RWPE2 (cell line): ENCODE measurements around the gene RPTOR.

Experiments
- ATAC-seq: fragments of 200-7000 bp; cut with Tn5 transposase; 3 replicates; pipeline ENCODE4 v1.9.1; 2021; ENCODE audit warnings: low read depth
- DNase-seq: peaks from one replicate; pipeline ENCODE4 v3.0.0-alpha.2; 2020; ENCODE audit warnings: low spot score
- H3K27ac ChIP-seq: fragments of 450-650 bp; 2 replicates; pipeline ENCODE4 v1.5.1; 2017; ENCODE audit warnings: mild to moderate bottlenecking; ENCODE audit not compliant: poor library complexity, severe bottlenecking
- H3K27me3 ChIP-seq: fragments of 250-450 bp; sonication (Bioruptor Pico); 2 replicates; pipeline ENCODE4 v1.5.1; 2021; ENCODE audit warnings: mild to moderate bottlenecking, moderate library complexity; ENCODE audit not compliant: insufficient read depth, poor library complexity, severe bottlenecking
- H3K36me3 ChIP-seq: fragments of 250-450 bp; sonication (Bioruptor Pico); 2 replicates; pipeline ENCODE4 v1.5.1; 2020; ENCODE audit warnings: low read depth, mild to moderate bottlenecking, moderate library complexity
- H3K4me1 ChIP-seq: fragments of 250-450 bp; sonication (Bioruptor Pico); 2 replicates; pipeline ENCODE4 v1.5.1; 2021; ENCODE audit warnings: mild to moderate bottlenecking, moderate library complexity; ENCODE audit not compliant: insufficient read depth, poor library complexity, severe bottlenecking
- H3K4me3 ChIP-seq: fragments of 250-450 bp; sonication (Bioruptor Pico); 2 replicates; pipeline ENCODE4 v1.5.1; 2021; ENCODE audit warnings: mild to moderate bottlenecking, moderate library complexity; ENCODE audit not compliant: severe bottlenecking
- H3K9me3 ChIP-seq: fragments of 250-450 bp; sonication (Bioruptor Pico); 2 replicates; pipeline ENCODE4 v1.5.1; 2021; ENCODE audit warnings: mild to moderate bottlenecking, moderate library complexity; ENCODE audit not compliant: severe bottlenecking
- CTCF ChIP-seq: fragments of 450-650 bp; IDR thresholded peaks from one replicate; pipeline ENCODE4 v1.5.1; 2017; ENCODE audit warnings: mild to moderate bottlenecking, moderate library complexity; ENCODE audit not compliant: poor library complexity, severe bottlenecking

Gene RPTOR

GRCh38 chr17:80912476-80912875 lies 367.8 kb downstream of the RPTOR start:
- no peak for TF ChIP-seq CTCF
- no peaks in the 10 kb centered on the region for H3K4me1 ChIP-seq
- no peak overlapping the region for H3K27ac ChIP-seq
- DNase-seq (peak; percentile 47), ATAC-seq (no peak)
- no peaks in the 10 kb centered on the region for H3K27me3 ChIP-seq
- H3K9me3 ChIP-seq: no peaks in the 10 kb centered on the region
- H3K4me3 ChIP-seq: no peak overlapping the region
- H3K36me3 ChIP-seq: peaks cover 39% of the 10 kb centered on the region

GRCh38 chr17:80913928-80914821 lies 369.5 kb downstream of the RPTOR start:
- no peaks in the 10 kb centered on the region for H3K4me1 ChIP-seq
- TF ChIP-seq CTCF: no peak
- no peak overlapping the region for H3K27ac ChIP-seq
- peaks cover 36% of the 10 kb centered on the region for H3K36me3 ChIP-seq
- H3K4me3 ChIP-seq: no peak overlapping the region
- no peak for ATAC-seq
- no peaks in the 10 kb centered on the region for H3K27me3 ChIP-seq
- DNase-seq: no peak
- no peaks in the 10 kb centered on the region for H3K9me3 ChIP-seq

- Histone ChIP-seq H3K27me3 (no peaks in the 10 kb centered on the region), H3K4me1 (no peaks in the 10 kb centered on the region), H3K4me3 (no peak overlapping the region), H3K27ac (no peak overlapping the region), H3K36me3 (peaks cover 29% of the 10 kb centered on the region), H3K9me3 (no peaks in the 10 kb centered on the region)
- ATAC-seq: no peak
- no peak for TF ChIP-seq CTCF
- DNase-seq: no peak
Observed at GRCh38 chr17:80916246-80916645, 371.6 kb downstream of the RPTOR start.

- Histone ChIP-seq H3K27me3 (no peaks in the 10 kb centered on the region), H3K9me3 (no peaks in the 10 kb centered on the region), H3K27ac (no peak overlapping the region), H3K4me3 (no peak overlapping the region), H3K4me1 (no peaks in the 10 kb centered on the region), H3K36me3 (peaks cover 12% of the 10 kb centered on the region)
- TF ChIP-seq CTCF: no peak
- DNase-seq (peak; percentile 69), ATAC-seq (no peak)
Observed at GRCh38 chr17:80917716-80918560, 373.3 kb downstream of the RPTOR start.
